Measurements from ENCODE around the gene LRRC7. TPM values are rescaled to one million over a fixed set of nuclear protein-coding genes. Genes with fewer than 3 reads are reported as not detected.
A peak's percentile ranks its signal among the peaks of the same experiment; 100 is the strongest.

LRRC7 gene
- total and polyA plus RNA-seq, 4 donors = 6.1 TPM; not detected in 3

GRCh38 chr1:69777423-69777822, 209.7 kb downstream of the LRRC7 start:
- Histone ChIP-seq H3K4me3 (no peak overlapping the region), H3K27ac (ENCODE audit: low read depth in 1 of 2, low read length in 1 of 2) (no peak overlapping the region), H3K27me3 (ENCODE audit: control insufficient read depth in 3 of 3, insufficient read depth in 3 of 3, low read length in 2 of 3) (no peaks in the 10 kb centered on the region), H3K9me3 (ENCODE audit: control insufficient read depth in 4 of 4, insufficient read depth in 3 of 4, low read length in 3 of 4) (no peaks in the 10 kb centered on the region), H3K36me3 (ENCODE audit: control insufficient read depth in 4 of 4, insufficient read depth in 4 of 4, low read length in 4 of 4) (no peaks in the 10 kb centered on the region), H3K4me1 (ENCODE audit: control insufficient read depth in 5 of 5, insufficient read depth in 5 of 5, low read length in 5 of 5) (no peaks in the 10 kb centered on the region), H3K9ac (ENCODE audit: insufficient read depth in 1 of 2, low read length in 2 of 2) (no peak overlapping the region)
- DNase-seq = no peak
- TF ChIP-seq, protein P1, sequence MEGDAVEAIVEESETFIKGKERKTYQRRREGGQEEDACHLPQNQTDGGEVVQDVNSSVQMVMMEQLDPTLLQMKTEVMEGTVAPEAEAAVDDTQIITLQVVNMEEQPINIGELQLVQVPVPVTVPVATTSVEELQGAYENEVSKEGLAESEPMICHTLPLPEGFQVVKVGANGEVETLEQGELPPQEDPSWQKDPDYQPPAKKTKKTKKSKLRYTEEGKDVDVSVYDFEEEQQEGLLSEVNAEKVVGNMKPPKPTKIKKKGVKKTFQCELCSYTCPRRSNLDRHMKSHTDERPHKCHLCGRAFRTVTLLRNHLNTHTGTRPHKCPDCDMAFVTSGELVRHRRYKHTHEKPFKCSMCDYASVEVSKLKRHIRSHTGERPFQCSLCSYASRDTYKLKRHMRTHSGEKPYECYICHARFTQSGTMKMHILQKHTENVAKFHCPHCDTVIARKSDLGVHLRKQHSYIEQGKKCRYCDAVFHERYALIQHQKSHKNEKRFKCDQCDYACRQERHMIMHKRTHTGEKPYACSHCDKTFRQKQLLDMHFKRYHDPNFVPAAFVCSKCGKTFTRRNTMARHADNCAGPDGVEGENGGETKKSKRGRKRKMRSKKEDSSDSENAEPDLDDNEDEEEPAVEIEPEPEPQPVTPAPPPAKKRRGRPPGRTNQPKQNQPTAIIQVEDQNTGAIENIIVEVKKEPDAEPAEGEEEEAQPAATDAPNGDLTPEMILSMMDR (IDR thresholded peaks at IDR 0.05; ENCODE audit: control extremely low read depth, extremely low read depth) = no peak
- ATAC-seq (ENCODE audit: insufficient read depth, low FRiP score) = no peak
- WGBS, 2 donors = 91 to 92% methylated on average over 1 of the region's 1 CpG

DNA sequence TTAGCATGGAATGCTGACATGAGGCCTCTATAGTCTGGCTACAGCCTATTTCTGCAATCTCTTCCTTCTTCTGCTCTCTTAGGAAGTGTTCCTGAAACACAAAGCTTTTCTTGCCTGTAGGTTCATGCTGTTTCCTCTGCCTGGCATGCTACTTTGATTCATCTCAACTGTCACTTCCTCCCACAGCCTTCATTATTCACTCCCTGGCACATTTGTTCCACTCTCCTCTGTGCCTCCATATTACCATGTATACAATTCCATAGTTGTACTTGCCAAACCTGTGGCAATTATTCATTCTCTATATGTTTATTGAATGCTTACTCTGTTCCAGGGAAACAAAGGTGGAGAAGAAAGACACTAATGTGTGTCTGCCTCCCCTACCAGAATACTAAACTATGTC, 210.2 kb downstream of the LRRC7 start:
- H3K9ac ChIP-seq (ENCODE audit: insufficient read depth in 1 of 2, low read length in 2 of 2) = no peak overlapping the region
- H3K27me3 ChIP-seq (ENCODE audit: control insufficient read depth in 3 of 3, insufficient read depth in 3 of 3, low read length in 2 of 3) = no peaks in the 10 kb centered on the region
- no peak overlapping the region for H3K4me3 ChIP-seq
- H3K9me3 ChIP-seq (ENCODE audit: control insufficient read depth in 4 of 4, insufficient read depth in 3 of 4, low read length in 3 of 4) = no peaks in the 10 kb centered on the region
- no peaks in the 10 kb centered on the region for H3K4me1 ChIP-seq (ENCODE audit: control insufficient read depth in 5 of 5, insufficient read depth in 5 of 5, low read length in 5 of 5)
- no peak overlapping the region for H3K27ac ChIP-seq (ENCODE audit: low read depth in 1 of 2, low read length in 1 of 2)
- DNase-seq (no peak), ATAC-seq (ENCODE audit: insufficient read depth, low FRiP score) (no peak)
- TF ChIP-seq, protein P1 (IDR thresholded peaks at IDR 0.05; ENCODE audit: control extremely low read depth, extremely low read depth) = no peak
- no peaks in the 10 kb centered on the region for H3K36me3 ChIP-seq (ENCODE audit: control insufficient read depth in 4 of 4, insufficient read depth in 4 of 4, low read length in 4 of 4)

DNA sequence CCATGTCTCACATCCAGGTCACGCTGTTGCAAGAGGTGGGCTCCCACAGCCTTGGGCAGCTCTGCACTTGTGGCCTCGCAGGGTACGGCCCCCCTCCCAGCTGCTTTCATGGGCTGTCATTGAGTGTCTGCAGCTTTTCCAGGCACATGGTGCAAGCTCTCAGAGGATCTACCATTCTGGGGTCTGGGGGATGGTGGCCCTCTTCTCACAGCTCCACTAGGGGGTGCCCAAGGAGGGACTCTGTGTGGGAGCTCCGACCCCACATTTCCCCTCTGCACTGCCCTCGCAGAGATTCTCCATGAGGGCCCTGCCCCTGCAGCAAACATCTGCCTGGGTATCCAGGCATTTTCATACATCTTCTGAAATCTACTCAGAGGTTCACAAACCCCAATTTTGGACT, 219.4 kb downstream of the LRRC7 start:
- Histone ChIP-seq H3K36me3 (ENCODE audit: control insufficient read depth in 4 of 4, insufficient read depth in 4 of 4, low read length in 4 of 4) (no peaks in the 10 kb centered on the region), H3K4me3 (no peak overlapping the region), H3K9ac (ENCODE audit: insufficient read depth in 1 of 2, low read length in 2 of 2) (no peak overlapping the region), H3K4me1 (ENCODE audit: control insufficient read depth in 5 of 5, insufficient read depth in 5 of 5, low read length in 5 of 5) (no peaks in the 10 kb centered on the region), H3K27ac (ENCODE audit: low read depth in 1 of 2, low read length in 1 of 2) (no peak overlapping the region), H3K27me3 (ENCODE audit: control insufficient read depth in 3 of 3, insufficient read depth in 3 of 3, low read length in 2 of 3) (no peaks in the 10 kb centered on the region), H3K9me3 (ENCODE audit: control insufficient read depth in 4 of 4, insufficient read depth in 3 of 4, low read length in 3 of 4) (no peaks in the 10 kb centered on the region)
- ATAC-seq (ENCODE audit: insufficient read depth, low FRiP score) = no peak
- WGBS, 2 donors = 65 to 93% methylated on average over 5 of the region's 5 CpGs
- TF ChIP-seq, protein P1 (IDR thresholded peaks at IDR 0.05; ENCODE audit: control extremely low read depth, extremely low read depth) = no peak
- no peak for DNase-seq

GRCh38 chr1:69791311-69791710, 223.6 kb downstream of the LRRC7 start:
- Histone ChIP-seq H3K4me3 (no peak overlapping the region), H3K27ac (ENCODE audit: low read depth in 1 of 2, low read length in 1 of 2) (no peak overlapping the region), H3K9me3 (ENCODE audit: control insufficient read depth in 4 of 4, insufficient read depth in 3 of 4, low read length in 3 of 4) (no peaks in the 10 kb centered on the region), H3K4me1 (ENCODE audit: control insufficient read depth in 5 of 5, insufficient read depth in 5 of 5, low read length in 5 of 5) (no peaks in the 10 kb centered on the region), H3K9ac (ENCODE audit: insufficient read depth in 1 of 2, low read length in 2 of 2) (no peak overlapping the region), H3K36me3 (ENCODE audit: control insufficient read depth in 4 of 4, insufficient read depth in 4 of 4, low read length in 4 of 4) (no peaks in the 10 kb centered on the region), H3K27me3 (ENCODE audit: control insufficient read depth in 3 of 3, insufficient read depth in 3 of 3, low read length in 2 of 3) (no peaks in the 10 kb centered on the region)
- ATAC-seq (ENCODE audit: insufficient read depth, low FRiP score) (no peak), DNase-seq (peak in 1 of 3 donors; percentile 3)
- WGBS, 2 donors = 66 to 87% methylated on average over 1 of the region's 1 CpG
- TF ChIP-seq, protein P1 (IDR thresholded peaks at IDR 0.05; ENCODE audit: control extremely low read depth, extremely low read depth) = no peak

Data from lung (tissue), 12 donors.